Neural cell (in vitro differentiated cells): ENCODE measurements around the gene FLOT2. TPM values are rescaled to one million over a fixed set of nuclear protein-coding genes. Genes with fewer than 3 reads are reported as not detected.

Source experiments
- H2AFZ ChIP-seq: fragments of 200-600, 300-800 bp; sonication (generic), shearing (Covaris generic); 2 replicates; pipeline ENCODE4 v1.6.0; 2014; ENCODE audit warnings: low read depth, mild to moderate bottlenecking, antibody characterized with exemption, low read length, moderate library complexity
- H3F3A ChIP-seq: fragments of 200-600 bp; shearing (Covaris generic); 2 replicates; pipeline ENCODE4 v1.6.1; 2016; ENCODE audit warnings: mild to moderate bottlenecking, moderate library complexity, mixed read lengths, antibody characterized with exemption, low read length; ENCODE audit not compliant: insufficient read depth, poor library complexity, severe bottlenecking
- H3K27ac ChIP-seq: fragments of 200-600, 300-800 bp; sonication (generic), shearing (Covaris generic); 2 replicates; pipeline ENCODE4 v1.5.1; 2014; ENCODE audit warnings: mild to moderate bottlenecking, low read length, moderate library complexity
- H3K27me3 ChIP-seq: fragments of 300-800, 200-600 bp; sonication (generic), shearing (Covaris generic); 2 replicates; pipeline ENCODE4 v1.6.0; 2014; ENCODE audit warnings: mild to moderate bottlenecking, low read depth, low read length, moderate library complexity; ENCODE audit not compliant: insufficient read depth
- H3K36me3 ChIP-seq: fragments of 300-800, 200-600 bp; sonication (generic), shearing (Covaris generic); 2 replicates; pipeline ENCODE4 v1.5.1; 2014; ENCODE audit warnings: mild to moderate bottlenecking, antibody characterized with exemption, low read length, moderate library complexity; ENCODE audit not compliant: insufficient read depth
- H3K4me2 ChIP-seq: fragments of 300-800, 200-600 bp; sonication (generic), shearing (Covaris generic); 2 replicates; pipeline ENCODE4 v1.6.0; 2014; ENCODE audit warnings: mild to moderate bottlenecking, low read length
- H3K4me3 ChIP-seq: fragments of 300-800, 200-600 bp; sonication (generic), shearing (Covaris generic); 2 replicates; pipeline ENCODE4 v1.5.1; 2014; ENCODE audit warnings: mild to moderate bottlenecking, low read length, moderate library complexity
- H3K79me2 ChIP-seq: fragments of 200-600 bp; shearing (Covaris generic); replicated peaks from 2 replicates; pipeline ENCODE4 v1.6.0; 2014; ENCODE audit warnings: mild to moderate bottlenecking, low read length, moderate library complexity; ENCODE audit not compliant: insufficient read depth
- H3K9ac ChIP-seq: fragments of 300-800, 200-600 bp; sonication (generic), shearing (Covaris generic); 2 replicates; pipeline ENCODE4 v1.6.1; 2016; ENCODE audit warnings: mild to moderate bottlenecking, low read length, mixed read lengths
- H3K9me2 ChIP-seq: fragments of 200-600 bp; shearing (Covaris generic); 2 replicates; pipeline ENCODE4 v1.6.1; 2016; ENCODE audit warnings: mild to moderate bottlenecking, low read length, mixed read lengths; ENCODE audit not compliant: insufficient read depth
- H3K9me3 ChIP-seq: fragments of 200-600, 300-800 bp; sonication (generic), shearing (Covaris generic); 2 replicates; pipeline ENCODE4 v1.6.1; 2016; ENCODE audit warnings: mild to moderate bottlenecking, mixed run types, low read length, moderate library complexity, mixed read lengths
- H4K20me1 ChIP-seq: fragments of 200-600 bp; shearing (Covaris generic); 2 replicates; pipeline ENCODE4 v1.6.1; 2016; ENCODE audit warnings: mild to moderate bottlenecking, mixed run types; ENCODE audit not compliant: insufficient read depth
- CTCF ChIP-seq: fragments of 450-650 bp; IDR thresholded peaks from 2 replicates; pipeline ENCODE4 v1.5.1; 2014; ENCODE audit warnings: antibody characterized with exemption, mild to moderate bottlenecking, moderate library complexity; ENCODE audit not compliant: poor library complexity, severe bottlenecking
- EP300 ChIP-seq: fragments of 450-650 bp; conservative IDR thresholded peaks from 2 replicates; pipeline ENCODE4 v1.6.1; 2014; ENCODE audit warnings: antibody characterized with exemption, mild to moderate bottlenecking, moderate library complexity; ENCODE audit not compliant: poor library complexity, severe bottlenecking
- EZH2 ChIP-seq: fragments of 200-600, 300-800 bp; shearing (Covaris generic), sonication (generic); IDR thresholded peaks from 2 replicates; pipeline ENCODE4 v1.6.1; 2014; ENCODE audit warnings: antibody characterized with exemption, low read length, borderline replicate concordance, mild to moderate bottlenecking; ENCODE audit not compliant: insufficient read depth, poor library complexity, severe bottlenecking
- MXI1 ChIP-seq: fragments of 450-650 bp; conservative IDR thresholded peaks from 2 replicates; pipeline ENCODE4 v1.6.1; 2014; ENCODE audit warnings: antibody characterized with exemption, mild to moderate bottlenecking; ENCODE audit not compliant: poor library complexity, severe bottlenecking
- POLR2AphosphoS5 ChIP-seq: IDR thresholded peaks from 2 replicates; pipeline ENCODE4 v1.6.1; 2012
- RAD21 ChIP-seq: fragments of 450-650 bp; conservative IDR thresholded peaks from 2 replicates; pipeline ENCODE4 v1.6.1; 2014; ENCODE audit warnings: antibody characterized with exemption, mild to moderate bottlenecking, moderate library complexity
- REST ChIP-seq: IDR thresholded peaks from 2 replicates; pipeline ENCODE4 v1.6.1; 2012; ENCODE audit warnings: borderline replicate concordance
- SMC3 ChIP-seq: fragments of 450-650 bp; conservative IDR thresholded peaks from 2 replicates; pipeline ENCODE4 v1.6.1; 2014; ENCODE audit warnings: antibody characterized with exemption, mild to moderate bottlenecking, moderate library complexity; ENCODE audit not compliant: poor library complexity
- TAF1 ChIP-seq: IDR thresholded peaks from 2 replicates; pipeline ENCODE4 v1.6.1; 2012; ENCODE audit warnings: low read depth
- polyA plus RNA-seq: library from polyadenylated mRNA; depleted of rRNA; stranded (reverse); fragments of >200 nt; gene quantifications from 2 replicates; pipeline ENCODE4 v1.2.3, GENCODE V29; 2014

The FLOT2 gene
- polyA plus RNA-seq, 1 donor from 2014 or later, result 27.5 TPM

GRCh38 chr17:28896491-28896883, 1.0 kb downstream of the FLOT2 start:
- H3K9me2 ChIP-seq, result no peaks in the 10 kb centered on the region
- H3K9ac ChIP-seq, result peak overlapping the region; percentile 85
- no peaks in the 10 kb centered on the region for H4K20me1 ChIP-seq
- no peaks in the 10 kb centered on the region for H3F3A ChIP-seq
- H3K27me3 ChIP-seq, result no peaks in the 10 kb centered on the region
- H3K79me2 ChIP-seq, result peaks cover 34% of the 10 kb centered on the region
- H3K27ac ChIP-seq, result peak overlapping the region; percentile 71
- no peaks in the 10 kb centered on the region for H3K36me3 ChIP-seq
- TF ChIP-seq SMC3 (no peak), CTCF (no peak), MXI1 (no peak), EP300 (no peak), POLR2AphosphoS5 (no peak), REST (no peak)
- peak overlapping the region; percentile 71 for H3K4me3 ChIP-seq
- no peaks in the 10 kb centered on the region for H3K9me3 ChIP-seq
- no peak overlapping the region for H2AFZ ChIP-seq
- peak overlapping the region; percentile 79 for H3K4me2 ChIP-seq

- Histone ChIP-seq H3K4me3 (peak overlapping the region; percentile 71), H3K9me3 (no peaks in the 10 kb centered on the region), H3K9ac (peak overlapping the region; percentile 85), H3K27ac (peak overlapping the region; percentile 71), H2AFZ (no peak overlapping the region), H3K4me2 (peak overlapping the region; percentile 79), H4K20me1 (no peaks in the 10 kb centered on the region), H3K9me2 (no peaks in the 10 kb centered on the region), H3K79me2 (peaks cover 33% of the 10 kb centered on the region), H3K27me3 (no peaks in the 10 kb centered on the region), H3K36me3 (no peaks in the 10 kb centered on the region), H3F3A (no peaks in the 10 kb centered on the region)
- TF ChIP-seq SMC3 (no peak), EP300 (no peak), TAF1 (no peak), MXI1 (no peak), CTCF (no peak), EZH2 (no peak), RAD21 (no peak), REST (no peak), POLR2AphosphoS5 (no peak)
Observed at GRCh38 chr17:28895794-28896447, 1.6 kb downstream of the FLOT2 start.
